GM12865 (cell line): ENCODE data around the gene LUZP2.

ENCODE experiments used
- DNase-seq: peaks from one replicate; pipeline ENCODE4 v3.0.0; 2010; ENCODE audit warnings: low read depth
- H3K4me3 ChIP-seq: 2 replicates; pipeline ENCODE4 v1.5.1; 2011; ENCODE audit warnings: mild to moderate bottlenecking, low read depth, low read length, control low read depth
- CTCF ChIP-seq: IDR thresholded peaks from 2 replicates; pipeline ENCODE4 v1.5.1; 2011; ENCODE audit warnings: low read length, control low read depth, low read depth, inconsistent platforms; ENCODE audit not compliant: insufficient read depth; ENCODE audit errors: missing control alignments

The LUZP2 gene

GRCh38 chr11:24635588-24636290 lies 138.9 kb downstream of the LUZP2 start:
- H3K4me3 ChIP-seq, result no peak overlapping the region
- TF ChIP-seq CTCF, result no peak
- no peak for DNase-seq

- TF ChIP-seq CTCF, result no peak
- H3K4me3 ChIP-seq, result no peak overlapping the region
- no peak for DNase-seq
These were observed 139.4 kb downstream of the LUZP2 start for GRCh38 chr11:24636291-24636629.

GRCh38 chr11:24637520-24637919 lies 140.7 kb downstream of the LUZP2 start:
- no peak for TF ChIP-seq CTCF
- no peak for DNase-seq
- H3K4me3 ChIP-seq, result no peak overlapping the region

- no peak overlapping the region for H3K4me3 ChIP-seq
- TF ChIP-seq CTCF, result no peak
- DNase-seq, result no peak
These were observed 145.8 kb downstream of the LUZP2 start for GRCh38 chr11:24642648-24643047.

- H3K4me3 ChIP-seq, result no peak overlapping the region
- TF ChIP-seq CTCF, result no peak
- DNase-seq, result no peak
These were observed 148.7 kb downstream of the LUZP2 start for GRCh38 chr11:24645563-24645962.

GRCh38 chr11:24651873-24652272 lies 155.0 kb downstream of the LUZP2 start:
- H3K4me3 ChIP-seq, result no peak overlapping the region
- no peak for TF ChIP-seq CTCF
- no peak for DNase-seq

GRCh38 chr11:24653901-24654300 lies 157.0 kb downstream of the LUZP2 start:
- no peak for TF ChIP-seq CTCF
- no peak for DNase-seq
- H3K4me3 ChIP-seq, result no peak overlapping the region
